HCT116 (cell line): ENCODE results near the gene LY6G5B.

Experiments used
- EGR1 ChIP-seq: IDR thresholded peaks from 2 replicates; pipeline ENCODE4 v1.6.1; 2012; ENCODE audit warnings: low read depth
- EZH2phosphoT487 ChIP-seq: fragments of 200-600 bp; IDR thresholded peaks from 2 replicates; pipeline ENCODE4 v1.6.1; 2018; ENCODE audit warnings: antibody characterized with exemption, borderline replicate concordance
- POLR2A ChIP-seq: IDR thresholded peaks from 2 replicates; pipeline ENCODE4 v1.7.0; 2011; ENCODE audit warnings: borderline replicate concordance; ENCODE audit not compliant: insufficient read depth, insufficient read length; ENCODE audit errors: extremely low read depth
- POLR2AphosphoS5 ChIP-seq: IDR thresholded peaks from 2 replicates; pipeline ENCODE4 v1.6.1; 2011; ENCODE audit warnings: mild to moderate bottlenecking, low read depth, low read length, moderate library complexity
- RAD21 ChIP-seq: IDR thresholded peaks from 2 replicates; pipeline ENCODE4 v1.6.1; 2012; ENCODE audit warnings: low read depth, mild to moderate bottlenecking
- SIN3A ChIP-seq: IDR thresholded peaks from 2 replicates; pipeline ENCODE4 v1.6.1; 2012; ENCODE audit warnings: low read depth
- SP1 ChIP-seq: IDR thresholded peaks from 2 replicates; pipeline ENCODE4 v1.6.1; 2012; ENCODE audit warnings: low read depth
- ZNF274 ChIP-seq: fragments of 200-500 bp; sonication (Bioruptor generic); IDR thresholded peaks from 2 replicates; pipeline ENCODE4 v1.6.1; 2014; ENCODE audit warnings: mild to moderate bottlenecking, low read depth, low read length, inconsistent platforms
- TF ChIP-seq, protein P1 (sequence below), 3 experiments: fragments of 200-600 bp in 1 of 3; sonication (generic) in 1 of 3; IDR thresholded peaks in 2 of 3; conservative IDR thresholded peaks in 1 of 3; 2 replicates each; pipeline ENCODE4 v1.5.1; 2012 to 2017; ENCODE audit warnings: low read depth in 2 of 3, low read length in 2 of 3, antibody characterized with exemption in 1 of 3, borderline replicate concordance in 1 of 3, control low read depth in 1 of 3, mild to moderate bottlenecking in 1 of 3, mixed read lengths in 1 of 3, mixed run types in 1 of 3, moderate library complexity in 1 of 3; ENCODE audit not compliant: insufficient read depth in 1 of 3

- TF ChIP-seq POLR2A: no peak
- no peak for TF ChIP-seq SIN3A
- TF ChIP-seq, protein P1, sequence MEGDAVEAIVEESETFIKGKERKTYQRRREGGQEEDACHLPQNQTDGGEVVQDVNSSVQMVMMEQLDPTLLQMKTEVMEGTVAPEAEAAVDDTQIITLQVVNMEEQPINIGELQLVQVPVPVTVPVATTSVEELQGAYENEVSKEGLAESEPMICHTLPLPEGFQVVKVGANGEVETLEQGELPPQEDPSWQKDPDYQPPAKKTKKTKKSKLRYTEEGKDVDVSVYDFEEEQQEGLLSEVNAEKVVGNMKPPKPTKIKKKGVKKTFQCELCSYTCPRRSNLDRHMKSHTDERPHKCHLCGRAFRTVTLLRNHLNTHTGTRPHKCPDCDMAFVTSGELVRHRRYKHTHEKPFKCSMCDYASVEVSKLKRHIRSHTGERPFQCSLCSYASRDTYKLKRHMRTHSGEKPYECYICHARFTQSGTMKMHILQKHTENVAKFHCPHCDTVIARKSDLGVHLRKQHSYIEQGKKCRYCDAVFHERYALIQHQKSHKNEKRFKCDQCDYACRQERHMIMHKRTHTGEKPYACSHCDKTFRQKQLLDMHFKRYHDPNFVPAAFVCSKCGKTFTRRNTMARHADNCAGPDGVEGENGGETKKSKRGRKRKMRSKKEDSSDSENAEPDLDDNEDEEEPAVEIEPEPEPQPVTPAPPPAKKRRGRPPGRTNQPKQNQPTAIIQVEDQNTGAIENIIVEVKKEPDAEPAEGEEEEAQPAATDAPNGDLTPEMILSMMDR (IDR thresholded peaks at IDR 0.05 in 2 of 3, conservative IDR thresholded peaks at IDR 0.05 in 1 of 3; ENCODE audit: borderline replicate concordance in 1 of 3, insufficient read depth in 1 of 3, low read depth in 2 of 3, low read length in 2 of 3): no peak
- no peak for TF ChIP-seq SP1
- no peak for TF ChIP-seq EZH2phosphoT487
- no peak for TF ChIP-seq ZNF274
- TF ChIP-seq EGR1: no peak
- no peak for TF ChIP-seq POLR2AphosphoS5
- no peak for TF ChIP-seq RAD21
Measured at GRCh38 chr6:31643818-31644454, 25.8 kb upstream of the LY6G5B start.
